Epithelial cell of proximal tubule (primary cell): ENCODE data around the gene TMEM87B. TPM values are rescaled to one million over a fixed set of nuclear protein-coding genes. Genes with fewer than 3 reads are reported as not detected.

Source experiments
- DNase-seq: peaks from one replicate; pipeline ENCODE4 v3.0.0-alpha.2; 2011; ENCODE audit warnings: low read depth
- H3K4me3 ChIP-seq: 2 replicates; pipeline ENCODE4 v1.5.1; 2011; ENCODE audit warnings: low read depth, mild to moderate bottlenecking, low read length
- CTCF ChIP-seq: conservative IDR thresholded peaks from 2 replicates; pipeline ENCODE4 v1.5.1; 2012; ENCODE audit warnings: low read depth, mild to moderate bottlenecking, low read length
- total RNA-seq: library from RNA; depleted of rRNA; stranded (reverse); fragments of >200 nt; gene quantifications from 2 replicates; pipeline ENCODE4 v1.2.3, GENCODE V29; 2015

Gene TMEM87B
- total RNA-seq, 1 donor from 2014 or later = 20.8 TPM

GRCh38 chr2:112024231-112024630 lies 30.8 kb upstream of the TMEM87B start:
- TF ChIP-seq CTCF = no peak
- H3K4me3 ChIP-seq = no peak overlapping the region
- no peak for DNase-seq

- no peak for DNase-seq
- no peak for TF ChIP-seq CTCF
- H3K4me3 ChIP-seq = no peak overlapping the region
Observed at GRCh38 chr2:112024896-112025491, 30.1 kb upstream of the TMEM87B start.

DNA sequence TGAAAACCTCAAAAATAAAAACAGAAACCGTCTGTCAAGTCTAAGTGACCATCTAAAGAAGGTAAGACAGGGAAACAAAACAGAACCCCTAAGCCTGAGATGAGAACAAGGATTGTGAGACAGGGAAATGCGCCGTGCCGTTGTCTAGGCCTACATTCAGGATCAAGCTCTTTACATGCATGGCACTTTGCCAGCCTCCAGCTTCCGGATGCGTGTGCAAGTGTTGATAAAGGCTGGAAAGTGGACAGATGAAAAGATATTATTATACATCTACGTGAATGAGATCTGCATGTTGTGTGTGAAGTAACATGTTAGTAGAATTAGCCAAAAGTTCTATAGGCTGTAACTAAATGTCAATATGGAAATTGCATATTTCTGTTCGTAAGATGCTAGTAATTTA lies 28.6 kb upstream of the TMEM87B start:
- TF ChIP-seq CTCF = no peak
- no peak for DNase-seq

DNA sequence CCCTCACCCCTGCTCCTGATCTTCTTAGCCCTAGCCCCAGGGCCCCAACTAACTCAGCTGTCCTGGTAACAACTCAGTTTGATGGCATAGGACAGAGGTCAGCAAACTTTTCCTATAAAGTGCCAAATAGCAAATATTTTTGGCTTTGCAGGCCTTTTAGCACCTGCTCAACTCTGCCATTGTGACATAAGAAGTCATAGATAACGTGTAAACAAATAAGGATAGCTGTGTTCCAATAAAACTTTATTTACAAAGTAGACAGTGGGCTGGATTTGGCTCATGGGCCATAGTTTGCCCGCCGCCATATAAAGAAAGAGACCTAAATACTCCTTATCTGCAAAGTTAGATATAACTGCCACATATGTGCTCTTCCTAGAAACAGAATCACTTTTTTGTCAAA lies 27.3 kb upstream of the TMEM87B start:
- TF ChIP-seq CTCF = no peak
- H3K4me3 ChIP-seq = no peak overlapping the region
- DNase-seq = no peak

More for the DNA sequence above, 28.6 kb upstream of the TMEM87B start:
- H3K4me3 ChIP-seq = no peak overlapping the region

GRCh38 chr2:112029164-112029563 lies 25.9 kb upstream of the TMEM87B start:
- no peak for TF ChIP-seq CTCF
- H3K4me3 ChIP-seq = no peak overlapping the region
- no peak for DNase-seq

DNA sequence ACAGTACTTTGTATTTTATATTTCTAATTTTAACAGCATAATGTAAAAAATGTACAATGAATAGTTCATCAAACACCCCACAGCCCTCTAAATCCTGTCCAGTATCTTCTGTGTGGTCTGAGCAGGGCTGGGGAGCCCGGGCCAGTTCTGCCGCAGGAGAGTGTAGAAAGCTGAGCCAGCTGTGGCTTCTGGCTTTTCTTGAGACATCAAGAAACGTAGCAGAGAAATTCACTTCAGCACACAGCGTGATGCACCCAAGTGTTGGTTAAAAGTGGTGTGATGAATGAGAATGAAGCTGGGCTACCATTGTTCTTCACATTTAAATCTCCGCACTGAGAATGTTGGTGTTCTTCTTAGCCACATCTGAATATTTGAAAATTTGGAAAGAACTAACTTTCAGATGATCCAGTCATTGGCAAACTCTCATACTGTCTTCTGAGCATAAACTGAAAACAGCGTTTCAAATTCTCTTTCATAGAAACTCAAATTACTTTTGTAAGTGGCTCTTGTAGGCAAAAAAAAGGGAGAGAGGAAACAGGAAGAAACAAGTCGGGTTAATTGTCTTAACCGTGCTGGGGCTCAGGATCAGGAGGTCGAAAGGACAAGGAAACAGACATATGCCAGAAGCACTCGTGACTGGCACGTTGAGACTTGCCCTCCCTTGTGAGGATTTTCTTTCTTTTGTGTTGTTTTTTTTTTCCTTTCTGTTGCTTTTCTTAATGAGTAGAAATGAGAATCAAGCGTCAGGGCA lies 23.4 kb upstream of the TMEM87B start:
- no peak overlapping the region for H3K4me3 ChIP-seq

More for the DNA sequence above, 23.4 kb upstream of the TMEM87B start:
- no peak for TF ChIP-seq CTCF
- no peak for DNase-seq
